Uterus (tissue), 4 donors: ENCODE results near the gene NOS1AP. TPM values are rescaled to one million over a fixed set of nuclear protein-coding genes. Genes with fewer than 3 reads are reported as not detected.

Experiments used
- DNase-seq, 2 donors: peaks; one replicate each; pipeline ENCODE4 v3.0.0-alpha.2; 2019 to 2020
- H3K27ac ChIP-seq, 2 donors: fragments of 200-600 bp; sonication (generic); 1 replicate in 1 of 2; 2 replicates in 1 of 2; pipeline ENCODE4 v1.5.1; 2016 to 2018
- H3K27me3 ChIP-seq, 2 donors: fragments of 200-600 bp; sonication (generic); one replicate each; pipeline ENCODE4 v1.5.1; 2018 to 2019; ENCODE audit warnings: control low read depth in 1 of 2
- H3K36me3 ChIP-seq, 2 donors: fragments of 200-600 bp; sonication (generic); one replicate each; pipeline ENCODE4 v1.5.1; 2019; ENCODE audit warnings: control low read depth in 1 of 2
- H3K4me1 ChIP-seq, 2 donors: fragments of 200-600 bp; sonication (generic); one replicate each; pipeline ENCODE4 v1.5.1; 2018 to 2019; ENCODE audit warnings: control low read depth in 1 of 2
- H3K4me3 ChIP-seq, 2 donors: fragments of 200-600 bp; sonication (generic); 1 replicate in 1 of 2; 2 replicates in 1 of 2; pipeline ENCODE4 v1.5.1; 2018 to 2019; ENCODE audit warnings: mild to moderate bottlenecking in 1 of 2
- H3K9me3 ChIP-seq, 2 donors: fragments of 200-600 bp; sonication (generic); one replicate each; pipeline ENCODE4 v1.5.1; 2019; ENCODE audit warnings: control low read depth in 1 of 2
- POLR2A ChIP-seq, 2 donors: fragments of 450-650 bp; IDR thresholded peaks; one replicate each; pipeline ENCODE4 v1.6.1; 2016; ENCODE audit warnings: antibody characterized with exemption in 2 of 2, mild to moderate bottlenecking in 1 of 2, moderate library complexity in 1 of 2
- intact Hi-C: fragments of 100-400 bp; cut with DNase I; formaldehyde crosslinking; loops from one replicate; pipeline ENCODE4 v1.15.1; 2023; ENCODE audit warnings: low total_unique reads
- total RNA-seq, 4 donors: library from RNA; depleted of rRNA in 3 of 4; stranded (reverse); fragments of >200 nt in 3 of 4; gene quantifications; one replicate each; pipeline versions ENCODE4 v1.1.0 to v1.2.4, GENCODE V29; 2014 to 2023
- TF ChIP-seq, protein P1 (sequence below), 4 experiments: fragments of 200-600 bp in 2 of 4; fragments of 450-650 bp in 2 of 4; sonication (generic) in 2 of 4; IDR thresholded peaks; one replicate each; pipeline ENCODE4 v1.5.1; 2016 to 2019; ENCODE audit warnings: antibody characterized with exemption in 4 of 4, mild to moderate bottlenecking in 2 of 4, moderate library complexity in 1 of 4
- donor health status: DM: yes; HTN: yes; CAD: no.

NOS1AP gene
- total RNA-seq, 4 donors from 2014 or later, result under 0.01 to 5.3 (median 1.9) TPM; not detected in 1

DNA sequence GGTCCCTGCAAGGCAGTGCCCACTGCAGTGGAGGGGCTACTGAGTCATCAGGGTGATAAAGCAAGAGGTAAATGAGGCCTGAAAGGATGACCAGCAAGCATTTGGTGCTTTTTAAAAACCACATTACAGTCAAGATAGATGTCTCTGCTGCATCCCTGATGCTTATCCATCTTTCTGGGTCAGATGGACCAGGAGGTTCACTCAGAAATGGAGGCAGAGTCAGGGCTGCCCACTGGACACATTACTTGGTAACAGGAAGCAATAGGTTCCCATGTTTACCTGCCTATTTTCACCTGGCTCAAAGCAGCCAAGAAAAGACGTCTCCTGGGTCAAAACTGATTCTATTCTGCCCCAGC, 303.6 kb downstream of the NOS1AP start:
- intact Hi-C loops, result no loop called here
- TF ChIP-seq POLR2A (IDR thresholded peaks at IDR 0.05), result no peak
- TF ChIP-seq, protein P1, sequence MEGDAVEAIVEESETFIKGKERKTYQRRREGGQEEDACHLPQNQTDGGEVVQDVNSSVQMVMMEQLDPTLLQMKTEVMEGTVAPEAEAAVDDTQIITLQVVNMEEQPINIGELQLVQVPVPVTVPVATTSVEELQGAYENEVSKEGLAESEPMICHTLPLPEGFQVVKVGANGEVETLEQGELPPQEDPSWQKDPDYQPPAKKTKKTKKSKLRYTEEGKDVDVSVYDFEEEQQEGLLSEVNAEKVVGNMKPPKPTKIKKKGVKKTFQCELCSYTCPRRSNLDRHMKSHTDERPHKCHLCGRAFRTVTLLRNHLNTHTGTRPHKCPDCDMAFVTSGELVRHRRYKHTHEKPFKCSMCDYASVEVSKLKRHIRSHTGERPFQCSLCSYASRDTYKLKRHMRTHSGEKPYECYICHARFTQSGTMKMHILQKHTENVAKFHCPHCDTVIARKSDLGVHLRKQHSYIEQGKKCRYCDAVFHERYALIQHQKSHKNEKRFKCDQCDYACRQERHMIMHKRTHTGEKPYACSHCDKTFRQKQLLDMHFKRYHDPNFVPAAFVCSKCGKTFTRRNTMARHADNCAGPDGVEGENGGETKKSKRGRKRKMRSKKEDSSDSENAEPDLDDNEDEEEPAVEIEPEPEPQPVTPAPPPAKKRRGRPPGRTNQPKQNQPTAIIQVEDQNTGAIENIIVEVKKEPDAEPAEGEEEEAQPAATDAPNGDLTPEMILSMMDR (IDR thresholded peaks at IDR 0.05), result no peak
- H3K4me1 ChIP-seq, result no peaks in the 10 kb centered on the region
- DNase-seq, result no peak
- no peaks in the 10 kb centered on the region for H3K9me3 ChIP-seq
- H3K4me3 ChIP-seq, result no peak overlapping the region
- H3K27me3 ChIP-seq, result no peaks in the 10 kb centered on the region
- H3K36me3 ChIP-seq, result no peaks in the 10 kb centered on the region
- H3K27ac ChIP-seq, result no peak overlapping the region

DNA sequence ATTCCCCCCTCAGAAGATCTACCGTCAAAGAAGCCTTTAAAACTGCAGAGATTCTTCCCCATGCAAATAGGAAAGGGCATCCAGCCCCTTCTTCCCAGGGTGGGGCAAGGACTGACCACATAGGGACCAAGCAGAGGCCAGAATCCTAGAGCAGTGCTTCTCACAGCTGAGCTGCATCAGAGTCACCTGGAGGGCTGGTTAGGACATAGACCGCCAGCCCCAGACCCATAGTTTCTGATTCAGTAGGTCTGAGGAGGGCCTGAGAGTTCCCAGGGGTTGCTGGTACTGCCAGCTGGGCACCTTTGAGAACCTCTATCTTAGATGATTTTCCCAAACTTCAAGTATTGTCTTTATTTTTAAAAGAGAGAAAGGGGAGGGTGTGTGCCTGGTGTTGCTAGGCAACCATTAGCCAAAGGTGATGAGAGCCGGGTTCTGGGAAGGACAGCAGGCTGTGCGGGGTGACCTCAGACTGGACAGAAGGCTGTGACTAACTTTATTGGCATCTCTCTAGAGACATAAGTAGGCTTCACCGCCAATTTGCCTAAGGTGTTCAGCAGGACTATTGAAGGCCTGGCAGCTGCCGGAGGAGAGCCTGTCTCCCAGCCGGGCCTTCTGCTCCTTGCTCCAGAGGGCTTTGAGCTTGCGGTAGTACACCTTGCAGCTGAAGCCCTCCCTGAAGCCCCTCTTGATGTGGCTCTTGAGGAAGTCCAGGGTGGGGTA, 304.2 kb downstream of the NOS1AP start:
- Histone ChIP-seq H3K27me3 (no peaks in the 10 kb centered on the region), H3K36me3 (no peaks in the 10 kb centered on the region), H3K27ac (no peak overlapping the region), H3K9me3 (no peaks in the 10 kb centered on the region), H3K4me1 (no peaks in the 10 kb centered on the region), H3K4me3 (no peak overlapping the region)
- TF ChIP-seq POLR2A (IDR thresholded peaks at IDR 0.05), result no peak
- TF ChIP-seq, protein P1 (IDR thresholded peaks at IDR 0.05), result no peak
- no peak for DNase-seq
- intact Hi-C loops, result no loop called here

DNA sequence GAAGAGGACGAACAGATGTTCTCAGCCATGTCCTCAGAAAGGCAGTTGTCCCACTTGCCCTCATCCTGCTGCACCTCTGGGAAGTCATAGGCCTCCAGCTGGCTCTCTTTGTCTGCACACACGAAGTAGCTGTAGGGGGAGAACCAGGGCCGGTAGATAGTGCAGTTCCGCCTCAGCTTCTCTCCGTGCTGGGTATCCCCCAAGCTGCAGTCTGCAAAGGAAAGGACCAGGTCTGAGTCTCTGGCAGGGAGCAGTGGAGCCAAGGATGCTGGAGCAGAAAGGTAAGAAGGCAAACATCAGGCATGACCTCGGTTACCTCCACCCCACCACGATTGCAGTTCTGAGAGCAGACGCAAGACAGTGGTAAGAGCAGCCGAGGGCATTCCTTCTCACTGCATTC, 304.9 kb downstream of the NOS1AP start:
- TF ChIP-seq, protein P1 (IDR thresholded peaks at IDR 0.05), result no peak
- TF ChIP-seq POLR2A (IDR thresholded peaks at IDR 0.05), result no peak
- intact Hi-C loops, result no loop called here
- no peaks in the 10 kb centered on the region for H3K9me3 ChIP-seq
- H3K4me3 ChIP-seq, result no peak overlapping the region
- no peaks in the 10 kb centered on the region for H3K4me1 ChIP-seq
- no peaks in the 10 kb centered on the region for H3K27me3 ChIP-seq
- H3K36me3 ChIP-seq, result no peaks in the 10 kb centered on the region
- H3K27ac ChIP-seq, result no peak overlapping the region
- DNase-seq, result no peak

DNA sequence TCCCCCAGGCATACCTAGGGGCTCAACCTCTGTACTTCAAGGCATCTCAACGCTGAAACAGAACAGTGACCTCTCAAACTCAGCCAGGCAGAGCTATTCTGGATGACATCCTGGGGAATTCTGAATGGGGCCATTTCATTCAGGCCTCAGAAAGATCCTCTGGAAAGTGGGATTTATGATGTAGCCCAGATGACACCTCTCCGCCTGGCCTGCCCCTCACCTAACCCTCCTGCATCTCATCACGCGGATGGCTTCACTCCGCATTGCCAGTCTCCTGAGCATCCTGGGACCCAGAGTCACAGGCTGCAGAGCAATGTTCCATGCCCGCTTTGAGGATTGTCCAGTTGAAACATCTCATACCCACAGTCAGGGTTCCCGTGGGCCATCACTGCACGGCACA, 306.0 kb downstream of the NOS1AP start:
- no peaks in the 10 kb centered on the region for H3K27me3 ChIP-seq
- intact Hi-C loops, result no loop called here
- H3K4me1 ChIP-seq, result no peaks in the 10 kb centered on the region
- TF ChIP-seq POLR2A (IDR thresholded peaks at IDR 0.05), result no peak
- TF ChIP-seq, protein P1 (IDR thresholded peaks at IDR 0.05), result no peak
- H3K27ac ChIP-seq, result no peak overlapping the region
- H3K36me3 ChIP-seq, result no peaks in the 10 kb centered on the region
- no peak for DNase-seq
- no peaks in the 10 kb centered on the region for H3K9me3 ChIP-seq
- H3K4me3 ChIP-seq, result no peak overlapping the region

DNA sequence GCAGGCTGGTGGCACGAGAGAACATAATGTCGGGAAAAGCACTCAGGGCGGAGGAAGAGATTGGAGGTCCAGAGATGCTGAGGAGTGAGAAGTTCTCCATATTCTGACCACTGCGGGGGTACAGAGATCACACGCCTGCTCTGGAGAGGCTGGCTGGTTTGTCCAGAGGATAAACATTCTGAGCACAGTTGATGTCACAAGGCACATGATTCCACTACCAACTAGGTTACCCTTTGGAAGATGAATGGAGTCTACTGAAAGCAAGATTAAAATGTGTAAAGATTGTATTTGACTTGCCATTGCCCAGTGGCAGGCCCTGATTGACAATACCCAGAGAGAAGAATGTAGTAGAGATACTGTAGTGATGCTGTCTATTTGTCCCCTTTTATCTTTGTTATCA, 307.2 kb downstream of the NOS1AP start, which contains the start of gene SPATA46:
Gene SPATA46 (minus strand): TSS at position 164 of the 400 bp plus-strand sequence. CDS start 64 bp downstream, at position 100.
- intact Hi-C loops, result no loop called here
- no peaks in the 10 kb centered on the region for H3K4me1 ChIP-seq
- H3K36me3 ChIP-seq, result no peaks in the 10 kb centered on the region
- TF ChIP-seq, protein P1 (IDR thresholded peaks at IDR 0.05), result no peak
- no peak for TF ChIP-seq POLR2A (IDR thresholded peaks at IDR 0.05)
- no peaks in the 10 kb centered on the region for H3K27me3 ChIP-seq
- no peaks in the 10 kb centered on the region for H3K9me3 ChIP-seq
- H3K4me3 ChIP-seq, result no peak within 1 kb of the TSS
- no peak for DNase-seq
- no peak within 1 kb of the TSS for H3K27ac ChIP-seq
